Uterus (tissue), 4 donors: Measurements from ENCODE around the gene GPR150. TPM values are rescaled to one million over a fixed set of nuclear protein-coding genes. Genes with fewer than 3 reads are reported as not detected.

ENCODE experiments used
- DNase-seq, 2 donors: peaks; one replicate each; pipeline ENCODE4 v3.0.0-alpha.2; 2019 to 2020
- H3K27ac ChIP-seq, 2 donors: fragments of 200-600 bp; sonication (generic); 1 replicate in 1 of 2; 2 replicates in 1 of 2; pipeline ENCODE4 v1.5.1; 2016 to 2018
- H3K27me3 ChIP-seq, 2 donors: fragments of 200-600 bp; sonication (generic); one replicate each; pipeline ENCODE4 v1.5.1; 2018 to 2019; ENCODE audit warnings: control low read depth in 1 of 2
- H3K36me3 ChIP-seq, 2 donors: fragments of 200-600 bp; sonication (generic); one replicate each; pipeline ENCODE4 v1.5.1; 2019; ENCODE audit warnings: control low read depth in 1 of 2
- H3K4me1 ChIP-seq, 2 donors: fragments of 200-600 bp; sonication (generic); one replicate each; pipeline ENCODE4 v1.5.1; 2018 to 2019; ENCODE audit warnings: control low read depth in 1 of 2
- H3K4me3 ChIP-seq, 2 donors: fragments of 200-600 bp; sonication (generic); 1 replicate in 1 of 2; 2 replicates in 1 of 2; pipeline ENCODE4 v1.5.1; 2018 to 2019; ENCODE audit warnings: mild to moderate bottlenecking in 1 of 2
- H3K9me3 ChIP-seq, 2 donors: fragments of 200-600 bp; sonication (generic); one replicate each; pipeline ENCODE4 v1.5.1; 2019; ENCODE audit warnings: control low read depth in 1 of 2
- POLR2A ChIP-seq, 2 donors: fragments of 450-650 bp; IDR thresholded peaks; one replicate each; pipeline ENCODE4 v1.6.1; 2016; ENCODE audit warnings: antibody characterized with exemption in 2 of 2, mild to moderate bottlenecking in 1 of 2, moderate library complexity in 1 of 2
- intact Hi-C: fragments of 100-400 bp; cut with DNase I; formaldehyde crosslinking; loops from one replicate; pipeline ENCODE4 v1.15.1; 2023; ENCODE audit warnings: low total_unique reads
- total RNA-seq, 4 donors: library from RNA; depleted of rRNA in 3 of 4; stranded (reverse); fragments of >200 nt in 3 of 4; gene quantifications; one replicate each; pipeline versions ENCODE4 v1.1.0 to v1.2.4, GENCODE V29; 2014 to 2023
- TF ChIP-seq, protein P1 (sequence below), 4 experiments: fragments of 200-600 bp in 2 of 4; fragments of 450-650 bp in 2 of 4; sonication (generic) in 2 of 4; IDR thresholded peaks; one replicate each; pipeline ENCODE4 v1.5.1; 2016 to 2019; ENCODE audit warnings: antibody characterized with exemption in 4 of 4, mild to moderate bottlenecking in 2 of 4, moderate library complexity in 1 of 4
- donor health status: DM: yes; HTN: yes; CAD: no.

The GPR150 gene
- not detected for total RNA-seq

DNA sequence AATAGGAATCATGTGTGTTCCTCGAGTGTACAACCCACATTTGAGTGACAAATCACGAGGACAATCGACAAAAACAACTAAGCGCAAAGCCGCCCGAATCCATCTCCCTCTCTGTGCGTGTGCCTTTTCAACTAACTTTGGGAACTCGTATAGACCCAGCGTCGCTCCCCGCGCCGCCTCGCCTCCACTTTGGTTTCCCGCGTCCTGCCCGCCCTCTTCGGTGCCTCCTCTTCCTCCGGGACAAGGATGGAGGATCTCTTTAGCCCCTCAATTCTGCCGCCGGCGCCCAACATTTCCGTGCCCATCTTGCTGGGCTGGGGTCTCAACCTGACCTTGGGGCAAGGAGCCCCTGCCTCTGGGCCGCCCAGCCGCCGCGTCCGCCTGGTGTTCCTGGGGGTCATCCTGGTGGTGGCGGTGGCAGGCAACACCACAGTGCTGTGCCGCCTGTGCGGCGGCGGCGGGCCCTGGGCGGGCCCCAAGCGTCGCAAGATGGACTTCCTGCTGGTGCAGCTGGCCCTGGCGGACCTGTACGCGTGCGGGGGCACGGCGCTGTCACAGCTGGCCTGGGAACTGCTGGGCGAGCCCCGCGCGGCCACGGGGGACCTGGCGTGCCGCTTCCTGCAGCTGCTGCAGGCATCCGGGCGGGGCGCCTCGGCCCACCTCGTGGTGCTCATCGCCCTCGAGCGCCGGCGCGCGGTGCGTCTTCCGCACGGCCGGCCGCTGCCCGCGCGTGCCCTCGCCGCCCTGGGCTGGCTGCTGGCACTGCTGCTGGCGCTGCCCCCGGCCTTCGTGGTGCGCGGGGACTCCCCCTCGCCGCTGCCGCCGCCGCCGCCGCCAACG is at the start of gene GPR150:
TSS of gene GPR150 (plus strand) at position 58 of the 840 bp plus-strand sequence. CDS start at position 247, 189 bp downstream.
- intact Hi-C loops, result no loop called here
- H3K27me3 ChIP-seq, result no peaks in the 10 kb centered on the region
- TF ChIP-seq POLR2A (IDR thresholded peaks at IDR 0.05), result no peak
- TF ChIP-seq, protein P1, sequence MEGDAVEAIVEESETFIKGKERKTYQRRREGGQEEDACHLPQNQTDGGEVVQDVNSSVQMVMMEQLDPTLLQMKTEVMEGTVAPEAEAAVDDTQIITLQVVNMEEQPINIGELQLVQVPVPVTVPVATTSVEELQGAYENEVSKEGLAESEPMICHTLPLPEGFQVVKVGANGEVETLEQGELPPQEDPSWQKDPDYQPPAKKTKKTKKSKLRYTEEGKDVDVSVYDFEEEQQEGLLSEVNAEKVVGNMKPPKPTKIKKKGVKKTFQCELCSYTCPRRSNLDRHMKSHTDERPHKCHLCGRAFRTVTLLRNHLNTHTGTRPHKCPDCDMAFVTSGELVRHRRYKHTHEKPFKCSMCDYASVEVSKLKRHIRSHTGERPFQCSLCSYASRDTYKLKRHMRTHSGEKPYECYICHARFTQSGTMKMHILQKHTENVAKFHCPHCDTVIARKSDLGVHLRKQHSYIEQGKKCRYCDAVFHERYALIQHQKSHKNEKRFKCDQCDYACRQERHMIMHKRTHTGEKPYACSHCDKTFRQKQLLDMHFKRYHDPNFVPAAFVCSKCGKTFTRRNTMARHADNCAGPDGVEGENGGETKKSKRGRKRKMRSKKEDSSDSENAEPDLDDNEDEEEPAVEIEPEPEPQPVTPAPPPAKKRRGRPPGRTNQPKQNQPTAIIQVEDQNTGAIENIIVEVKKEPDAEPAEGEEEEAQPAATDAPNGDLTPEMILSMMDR (IDR thresholded peaks at IDR 0.05), result no peak
- peak within 1 kb of the TSS; percentile 30 to 43 for H3K4me3 ChIP-seq
- peaks cover 0 to 5% of the 10 kb centered on the region in 2 donors for H3K4me1 ChIP-seq
- H3K9me3 ChIP-seq, result no peaks in the 10 kb centered on the region
- H3K27ac ChIP-seq, result no peak within 1 kb of the TSS
- peak in 1 of 2 donors; percentile 28 for DNase-seq
- H3K36me3 ChIP-seq, result no peaks in the 10 kb centered on the region

DNA sequence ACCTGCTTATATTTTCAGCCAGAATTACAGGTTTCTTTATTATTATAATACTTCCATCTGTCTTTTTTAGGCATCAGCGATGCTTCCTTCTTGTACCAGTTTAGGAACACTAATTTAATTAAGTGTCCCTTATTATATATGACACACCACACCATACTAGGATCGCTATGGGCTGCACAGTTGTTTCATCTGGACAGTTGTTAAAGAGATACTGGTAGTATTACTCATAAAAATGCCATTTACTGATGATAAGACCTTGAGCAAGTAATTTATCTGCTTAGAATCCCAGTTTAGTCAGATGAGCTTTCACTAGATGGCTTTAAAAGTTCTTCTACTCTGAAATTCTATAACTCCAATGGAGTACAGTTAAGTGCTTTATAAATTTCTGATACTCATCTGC is 47.9 kb upstream of the GPR150 start:
- no peak for TF ChIP-seq POLR2A (IDR thresholded peaks at IDR 0.05)
- TF ChIP-seq, protein P1 (IDR thresholded peaks at IDR 0.05), result no peak
- no peak for DNase-seq
- H3K36me3 ChIP-seq, result no peaks in the 10 kb centered on the region

DNA sequence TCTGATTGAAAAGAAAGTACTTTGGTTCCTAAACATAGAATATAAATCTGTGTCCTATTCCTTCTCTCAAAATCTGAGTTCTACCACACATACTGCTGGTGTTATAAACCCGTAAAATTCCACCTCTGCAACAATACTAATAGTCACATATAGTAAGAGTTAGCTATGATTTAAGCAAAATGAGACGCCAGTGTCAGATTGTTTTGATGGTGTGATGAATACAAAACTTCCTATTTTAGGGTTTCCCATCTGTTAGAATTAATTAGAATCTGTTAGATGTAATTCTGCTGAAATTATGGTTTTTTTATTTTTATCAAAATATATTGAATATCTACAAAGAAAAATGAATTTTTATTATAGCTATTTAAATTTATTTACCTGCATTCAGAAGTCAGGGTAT is 38.3 kb upstream of the GPR150 start:
- DNase-seq, result no peak
- no peaks in the 10 kb centered on the region for H3K9me3 ChIP-seq
- no peak for TF ChIP-seq POLR2A (IDR thresholded peaks at IDR 0.05)
- TF ChIP-seq, protein P1 (IDR thresholded peaks at IDR 0.05), result no peak
- no peak overlapping the region for H3K27ac ChIP-seq
- no peak overlapping the region for H3K4me3 ChIP-seq
- no peaks in the 10 kb centered on the region for H3K27me3 ChIP-seq
- H3K4me1 ChIP-seq, result no peaks in the 10 kb centered on the region
- intact Hi-C loops, result no loop called here
- H3K36me3 ChIP-seq, result no peaks in the 10 kb centered on the region

More for the DNA sequence above, 47.9 kb upstream of the GPR150 start:
- H3K4me3 ChIP-seq, result no peak overlapping the region
- H3K27me3 ChIP-seq, result no peaks in the 10 kb centered on the region
- H3K4me1 ChIP-seq, result no peaks in the 10 kb centered on the region
- H3K27ac ChIP-seq, result no peak overlapping the region
- no peaks in the 10 kb centered on the region for H3K9me3 ChIP-seq
- intact Hi-C loops, result no loop called here

DNA sequence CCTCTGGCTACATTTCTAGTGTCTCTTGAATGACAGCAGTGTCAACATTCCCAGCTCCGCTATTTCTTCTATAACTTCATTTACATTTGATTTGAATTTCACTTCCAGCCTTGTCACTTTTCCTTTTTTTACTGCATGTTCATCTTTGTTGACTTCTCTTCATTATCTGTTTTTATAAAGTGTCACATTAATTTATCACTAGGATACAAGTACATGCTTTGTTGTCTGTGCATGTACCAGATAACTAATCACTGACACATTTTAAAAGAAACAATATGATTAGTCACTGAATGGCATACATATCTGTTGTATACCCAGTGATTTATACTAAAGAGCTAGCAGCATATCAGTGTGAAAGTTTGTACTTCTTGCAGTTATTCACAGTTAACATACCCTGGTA is 35.9 kb upstream of the GPR150 start:
- no peak for DNase-seq
- no peak overlapping the region for H3K4me3 ChIP-seq

DNA sequence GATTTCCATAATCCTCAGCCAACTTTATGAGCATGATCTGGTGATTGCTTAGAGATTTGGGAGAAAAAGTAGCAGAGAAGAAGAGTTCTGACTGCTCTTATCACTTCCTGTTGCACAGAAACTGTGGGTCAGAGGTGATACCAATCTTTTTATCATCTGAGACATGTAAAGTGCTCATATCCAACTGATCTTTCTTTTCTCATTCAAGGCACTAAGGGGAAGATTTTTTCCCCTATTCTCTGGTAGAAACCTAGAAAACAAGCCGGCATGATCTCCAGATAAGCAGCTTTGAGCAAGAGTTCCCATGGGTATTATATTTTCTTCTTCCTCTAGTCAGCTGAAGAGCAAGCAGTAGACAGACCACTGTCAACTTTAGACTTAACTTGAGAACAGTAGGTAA is 29.0 kb upstream of the GPR150 start:
- Histone ChIP-seq H3K27ac (no peak overlapping the region), H3K36me3 (no peaks in the 10 kb centered on the region), H3K27me3 (no peaks in the 10 kb centered on the region), H3K4me3 (no peak overlapping the region), H3K4me1 (no peaks in the 10 kb centered on the region), H3K9me3 (no peaks in the 10 kb centered on the region)
- no peak for DNase-seq
- intact Hi-C loops, result no loop called here
- no peak for TF ChIP-seq POLR2A (IDR thresholded peaks at IDR 0.05)
- TF ChIP-seq, protein P1 (IDR thresholded peaks at IDR 0.05), result no peak

More for the DNA sequence above, 35.9 kb upstream of the GPR150 start:
- Histone ChIP-seq H3K36me3 (no peaks in the 10 kb centered on the region), H3K27ac (no peak overlapping the region), H3K9me3 (no peaks in the 10 kb centered on the region), H3K27me3 (no peaks in the 10 kb centered on the region), H3K4me1 (no peaks in the 10 kb centered on the region)
- intact Hi-C loops, result no loop called here
- TF ChIP-seq POLR2A (IDR thresholded peaks at IDR 0.05), result no peak
- TF ChIP-seq, protein P1 (IDR thresholded peaks at IDR 0.05), result no peak
